NCI-H345 treated with DMSO at 0.1 percent for 48 hours (cell line): Measurements from ENCODE around the gene UBXN6.

Source experiments
- DNase-seq: peaks from one replicate; lab custom pipeline; 2025; ENCODE audit not compliant: unreplicated experiment; lab: John Stamatoyannopoulos, UW

Gene UBXN6

DNA sequence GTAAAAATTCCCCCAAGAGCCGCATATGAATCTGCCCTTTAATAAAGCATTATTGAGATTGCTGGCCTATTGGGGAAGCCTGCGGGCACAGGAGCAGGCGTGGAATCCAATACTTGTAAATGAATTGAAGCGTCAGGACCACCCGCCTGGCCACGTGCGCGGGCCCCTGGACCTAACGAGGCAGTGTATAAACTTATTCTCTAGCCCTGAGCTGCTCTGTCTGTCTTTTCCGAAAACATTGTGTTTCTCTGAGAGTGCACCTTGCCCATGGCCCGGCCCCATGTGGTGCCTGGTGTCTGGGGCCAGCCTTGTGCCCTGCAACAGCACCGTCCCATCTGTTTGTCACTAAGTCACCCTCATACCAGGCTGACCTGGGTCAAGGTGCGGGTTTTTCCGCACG is 14.4 kb downstream of the UBXN6 start:
- no peak for DNase-seq

DNA sequence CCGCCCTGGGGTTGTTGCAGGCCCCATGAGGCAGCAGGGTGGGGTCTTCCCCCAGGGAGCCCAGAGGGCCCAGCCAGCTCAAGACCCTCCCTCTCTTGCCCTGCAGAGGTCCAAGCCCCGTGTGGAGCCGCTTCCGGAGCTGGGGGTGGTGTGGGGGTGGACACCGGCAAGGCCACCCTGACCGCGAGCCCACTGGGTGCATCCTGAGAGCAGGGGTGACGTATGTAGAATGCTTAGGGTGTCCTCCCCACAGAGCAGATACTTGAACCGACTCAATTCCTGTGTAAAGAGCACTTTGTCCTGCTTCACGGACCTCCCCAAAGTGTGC is 14.8 kb downstream of the UBXN6 start:
- DNase-seq = no peak

DNA sequence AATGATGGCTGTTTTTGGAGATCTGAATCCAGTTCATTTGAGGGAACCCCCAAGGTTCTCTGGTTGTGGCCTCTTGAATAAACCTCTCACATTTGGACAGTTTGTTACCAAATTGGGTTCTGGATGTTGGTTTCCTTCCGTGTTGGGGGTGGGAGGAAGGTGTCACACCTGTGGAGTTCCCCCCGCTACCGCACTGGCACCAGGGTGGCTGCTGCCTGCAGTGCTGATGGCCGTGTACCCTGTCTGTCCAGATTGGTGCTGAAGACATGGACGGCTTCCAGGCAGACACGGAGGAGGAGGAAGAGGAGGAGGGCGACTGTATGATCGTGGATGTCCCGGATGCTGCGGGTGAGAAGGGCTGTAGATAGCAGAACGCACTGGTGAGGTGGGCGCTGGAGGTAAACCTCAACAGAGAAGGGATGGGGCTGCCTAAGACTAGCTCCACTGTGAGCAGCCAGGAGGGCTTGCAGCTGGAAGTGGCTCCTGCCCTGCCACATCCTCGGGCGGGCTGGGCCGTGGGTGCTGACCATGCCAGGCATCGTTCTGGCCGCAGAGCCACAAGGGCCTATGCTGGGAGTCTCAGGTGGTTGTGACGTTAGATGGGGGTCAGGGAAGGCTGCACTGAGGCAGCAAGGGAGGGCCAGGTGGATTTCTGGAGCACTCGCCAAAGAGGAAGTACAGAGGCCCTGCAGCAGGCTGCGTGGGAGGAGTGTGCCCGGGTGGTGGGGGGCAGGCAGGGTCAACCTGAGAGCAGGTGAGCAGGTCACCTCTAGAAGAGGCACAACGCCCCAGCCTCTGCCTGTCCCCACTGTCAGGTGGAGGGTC is 15.4 kb downstream of the UBXN6 start:
- no peak for DNase-seq

DNA sequence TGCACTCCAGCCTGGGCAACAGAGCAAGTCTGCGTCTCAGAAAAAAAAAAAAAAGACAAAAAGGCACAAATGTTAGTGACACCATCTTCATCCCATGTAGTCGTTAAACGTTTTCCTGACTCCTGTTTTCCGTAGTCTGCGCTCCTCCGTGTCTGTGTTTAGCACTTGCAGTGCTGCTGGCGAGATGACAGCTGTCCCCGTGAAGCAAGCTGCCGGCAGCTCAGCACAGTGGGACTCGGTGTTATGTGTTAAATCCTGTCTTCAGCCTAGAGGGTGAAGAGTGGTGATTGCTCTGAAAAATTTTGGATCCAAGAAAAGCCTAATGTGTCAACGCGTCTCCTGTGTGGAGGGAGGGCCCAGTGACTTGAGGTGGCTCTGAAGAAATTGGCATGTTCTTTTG is 18.4 kb downstream of the UBXN6 start:
- DNase-seq = no peak

DNA sequence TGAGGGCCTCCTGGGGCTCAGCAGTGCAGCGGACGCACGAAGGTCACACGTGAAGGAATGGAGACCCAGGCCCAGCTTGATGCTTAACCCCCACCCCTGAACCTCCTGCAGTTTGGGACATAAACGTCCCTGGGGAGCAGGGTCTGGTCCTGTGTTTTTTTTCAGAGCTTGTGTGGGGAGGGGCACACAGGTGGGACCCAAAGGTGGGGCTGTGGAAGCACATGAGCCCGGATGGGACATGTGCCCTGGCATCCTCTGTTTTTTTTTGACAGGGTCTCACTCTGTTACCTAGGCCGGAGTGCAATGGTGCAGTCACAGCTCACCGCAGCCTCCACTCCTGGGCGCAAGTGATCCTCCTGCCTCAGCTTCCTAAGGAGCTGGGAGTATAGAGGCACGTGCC is 20.5 kb downstream of the UBXN6 start:
- DNase-seq = no peak

DNA sequence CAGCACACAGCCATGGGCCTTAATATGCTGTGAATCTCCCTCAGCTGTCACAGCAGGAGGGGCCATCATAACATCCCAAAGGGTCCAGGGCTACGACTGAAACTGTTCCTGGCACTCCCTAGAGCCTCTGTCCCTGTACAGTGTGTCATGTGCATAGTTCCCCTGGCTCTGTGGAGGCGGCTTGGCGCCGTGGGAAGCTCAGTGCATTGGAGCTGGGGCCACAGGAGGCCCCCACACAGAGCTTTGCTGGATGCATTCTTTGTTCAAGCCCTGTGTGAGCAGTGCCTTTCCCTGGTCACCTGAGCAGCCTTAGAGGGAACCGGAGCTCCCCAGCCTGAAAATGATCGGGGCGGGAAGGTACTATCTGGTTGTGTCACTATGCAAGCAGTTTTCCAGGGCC is 21.4 kb downstream of the UBXN6 start:
- no peak for DNase-seq

DNA sequence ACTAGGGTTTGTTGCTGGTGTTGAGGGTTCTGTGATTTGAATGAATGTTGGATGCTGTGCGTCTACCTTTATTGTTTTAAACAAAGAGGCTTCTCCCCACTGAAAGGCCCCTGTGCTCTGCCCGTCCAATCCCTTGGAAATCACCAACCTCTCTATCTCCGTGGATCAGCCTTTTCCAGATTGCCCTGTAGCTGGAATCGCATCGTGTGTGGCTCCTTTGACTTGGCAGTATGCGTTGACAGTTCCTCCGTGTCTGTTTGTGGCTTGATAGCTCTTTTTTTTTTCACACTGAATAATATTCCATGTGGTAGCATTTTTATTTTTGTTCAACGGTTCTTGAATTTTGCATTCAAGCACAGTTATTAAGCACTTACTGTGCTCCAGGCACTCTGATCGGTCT is 23.2 kb downstream of the UBXN6 start:
- DNase-seq = no peak

DNA sequence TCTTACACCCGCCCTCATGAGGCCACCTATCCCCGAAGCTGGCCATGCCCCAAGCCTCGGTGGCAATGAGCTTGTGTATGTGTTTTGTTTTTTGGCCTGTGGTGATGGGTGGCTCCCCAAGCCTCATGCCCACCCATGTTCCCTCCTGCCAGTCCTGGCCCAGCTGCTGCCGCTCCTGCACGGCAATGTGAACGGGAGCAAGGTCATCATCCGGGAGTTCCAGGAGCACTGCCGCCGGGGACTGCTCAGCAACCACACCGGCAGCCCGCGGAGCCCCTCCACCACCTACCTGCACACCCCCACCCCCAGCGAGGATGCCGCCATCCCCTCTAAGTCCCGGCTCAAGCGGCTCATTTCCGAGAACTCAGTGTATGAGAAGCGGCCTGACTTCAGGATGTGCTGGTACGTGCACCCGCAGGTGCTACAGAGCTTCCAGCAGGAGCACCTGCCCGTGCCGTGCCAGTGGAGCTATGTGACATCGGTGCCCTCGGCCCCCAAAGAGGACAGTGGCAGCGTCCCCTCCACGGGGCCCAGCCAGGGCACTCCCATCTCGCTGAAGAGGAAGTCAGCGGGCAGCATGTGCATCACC is 24.6 kb downstream of the UBXN6 start:
- DNase-seq = no peak

DNA sequence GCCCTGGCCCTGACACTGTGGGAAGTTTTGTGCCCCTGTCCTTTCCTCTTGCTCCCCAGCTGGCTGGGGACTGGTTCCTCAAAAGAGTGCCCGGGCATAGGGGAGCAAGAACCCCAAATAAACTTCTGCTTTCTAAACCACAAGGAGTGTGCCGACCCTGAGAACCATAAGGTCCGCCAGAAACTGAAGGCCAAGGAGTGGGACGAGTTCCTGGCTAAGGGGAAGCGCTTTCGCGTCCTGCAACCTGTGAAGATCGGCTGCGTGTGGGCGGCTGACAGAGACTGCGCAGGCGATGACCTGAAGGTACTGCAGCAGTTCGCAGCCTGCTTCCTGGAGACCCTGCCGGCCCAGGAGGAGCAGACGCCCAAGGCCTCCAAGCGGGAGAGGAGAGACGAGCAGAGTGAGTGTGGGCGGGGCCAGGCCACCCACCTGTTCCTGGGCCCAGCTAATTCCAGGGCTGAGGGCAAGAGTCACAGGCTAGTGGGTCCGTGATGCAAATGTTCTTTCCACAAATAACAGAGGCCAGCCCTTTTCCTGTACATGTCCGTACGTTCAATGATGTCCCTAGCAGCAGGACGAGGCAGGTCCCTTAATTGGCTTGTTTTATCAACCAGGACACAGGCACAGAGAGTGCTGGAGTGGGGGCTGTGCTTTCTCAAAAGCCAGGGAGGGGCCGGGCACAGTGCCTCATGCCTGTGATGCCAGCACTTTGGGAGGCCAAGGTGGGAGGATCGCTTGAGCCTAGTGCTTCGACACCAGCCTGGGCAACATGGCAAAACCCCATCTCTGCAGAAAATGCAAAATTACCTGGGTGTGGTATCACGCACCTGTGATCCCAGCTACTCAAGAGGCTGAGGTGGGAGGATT is 25.6 kb downstream of the UBXN6 start:
- no peak for DNase-seq

DNA sequence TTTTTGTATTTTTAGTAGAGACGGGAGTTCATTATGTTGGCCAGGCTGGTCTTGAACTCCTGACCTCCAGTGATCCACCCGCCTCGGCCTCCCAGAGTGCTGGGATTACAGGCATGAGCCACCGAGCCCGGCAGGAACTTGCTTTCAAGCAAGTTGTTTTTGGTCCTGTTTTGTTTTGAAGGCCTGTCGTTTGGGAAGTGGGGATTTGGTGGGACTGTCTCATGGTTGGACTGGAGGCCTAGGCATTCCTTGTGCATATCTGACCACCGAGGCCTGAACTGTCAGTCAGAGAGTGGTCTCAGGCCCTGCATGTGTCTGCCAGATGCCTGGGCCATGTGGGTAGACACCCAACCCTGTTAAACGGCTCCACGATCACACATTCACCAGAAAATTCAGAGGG is 26.3 kb downstream of the UBXN6 start:
- no peak for DNase-seq

DNA sequence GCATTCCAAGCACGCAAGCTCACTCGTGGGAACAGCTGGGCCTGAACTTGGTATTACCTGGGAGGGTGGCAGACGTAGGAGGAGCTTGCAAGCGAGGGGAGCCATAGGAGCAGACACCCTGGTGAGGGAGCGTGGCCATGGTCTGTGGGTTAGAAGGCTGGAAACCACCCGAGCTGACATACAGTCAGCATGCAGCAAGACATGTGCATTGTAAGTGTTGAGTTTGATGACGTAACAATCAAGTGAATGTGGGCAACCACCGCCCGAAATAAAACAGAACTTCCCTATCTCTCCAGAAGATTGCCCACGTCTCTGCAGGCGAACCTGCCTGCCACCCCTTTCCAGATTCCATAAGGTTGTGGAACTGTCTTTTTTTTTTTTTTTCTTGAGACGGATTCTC is 26.8 kb downstream of the UBXN6 start:
- no peak for DNase-seq

DNA sequence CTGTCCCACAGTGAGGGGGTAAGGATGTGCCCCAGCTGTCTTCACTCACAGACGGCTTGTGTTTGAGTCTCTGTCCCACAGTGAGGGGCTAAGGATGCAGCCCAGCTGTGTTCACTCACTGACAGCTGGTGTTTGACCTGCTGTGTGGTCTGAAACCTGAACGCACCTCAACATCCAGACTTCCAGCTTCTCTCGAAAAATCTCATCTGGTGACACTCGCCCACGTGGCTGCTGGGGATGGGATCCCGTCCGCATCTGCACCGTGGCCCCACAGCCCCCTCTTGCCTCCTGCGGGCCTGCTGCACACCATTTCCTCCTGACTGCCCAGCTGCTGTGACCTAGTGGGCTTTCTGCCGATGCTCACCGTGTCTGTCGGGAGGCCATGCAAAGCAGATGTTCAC is 27.8 kb downstream of the UBXN6 start:
- DNase-seq = no peak

DNA sequence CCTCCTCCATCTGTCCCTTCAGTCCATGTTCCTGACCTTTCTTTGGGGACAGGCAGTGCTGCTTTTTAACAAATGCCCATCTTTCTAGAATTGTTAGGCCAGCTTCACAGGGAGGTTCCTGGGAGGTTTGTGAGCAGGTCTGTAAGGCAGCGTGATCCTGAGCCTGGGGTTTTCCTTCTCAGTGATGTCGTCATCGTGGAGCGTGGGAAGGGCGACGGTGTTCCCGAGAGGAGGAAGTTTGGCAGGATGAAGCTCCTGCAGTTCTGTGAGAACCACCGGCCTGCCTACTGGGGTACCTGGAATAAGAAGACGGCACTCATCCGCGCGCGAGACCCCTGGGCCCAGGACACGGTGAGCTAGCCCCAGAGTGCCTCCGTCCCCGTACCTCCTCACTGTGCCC is 28.3 kb downstream of the UBXN6 start:
- DNase-seq = no peak

DNA sequence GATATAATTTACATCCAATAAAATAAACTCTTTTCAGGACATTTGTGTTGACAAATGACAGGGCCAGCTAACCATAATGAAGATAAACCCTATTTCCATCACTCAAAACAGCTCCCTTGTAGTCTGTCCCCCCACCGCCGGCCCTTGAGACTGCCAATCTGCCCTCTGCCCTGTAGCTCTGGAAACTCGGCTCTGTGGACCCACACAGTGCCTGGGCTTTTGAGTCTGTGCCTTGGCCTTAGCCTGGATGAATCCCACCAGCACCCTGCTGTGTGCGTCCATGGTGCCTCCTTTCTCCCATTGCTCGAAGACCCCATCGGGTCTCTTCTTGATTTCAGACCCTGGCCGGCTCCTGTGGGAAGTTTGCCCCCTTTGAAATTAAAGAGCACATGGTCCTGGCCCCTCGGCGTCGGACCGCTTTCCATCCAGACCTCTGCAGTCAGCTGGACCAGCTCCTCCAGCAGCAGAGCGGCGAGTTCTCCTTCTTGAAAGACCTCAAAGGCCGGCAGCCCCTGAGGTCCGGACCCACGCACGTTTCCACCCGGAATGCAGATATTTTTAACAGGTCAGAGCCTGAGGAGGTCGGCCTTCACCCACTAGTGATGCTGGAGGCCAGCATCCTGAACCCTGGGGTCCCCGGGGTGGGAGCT is 29.1 kb downstream of the UBXN6 start:
- no peak for DNase-seq

DNA sequence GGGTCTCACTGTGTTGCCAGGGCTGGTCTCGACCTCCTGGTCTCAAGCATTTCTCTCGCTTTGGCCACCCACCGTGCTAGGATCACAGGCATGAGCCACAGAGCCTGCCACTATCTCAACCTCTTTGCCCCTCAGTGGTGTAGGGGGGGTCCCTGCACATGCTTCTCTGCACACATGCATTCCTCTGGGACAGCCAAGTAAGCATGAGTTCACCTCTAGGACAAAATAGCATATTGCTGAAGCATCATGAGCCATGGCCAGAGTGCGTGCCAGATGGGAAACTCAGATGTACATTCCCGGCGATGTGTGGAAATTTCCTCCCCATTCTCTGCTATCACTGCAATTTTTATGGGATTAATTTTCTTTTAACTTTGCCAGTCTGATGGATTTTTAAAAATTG is 32.1 kb downstream of the UBXN6 start:
- DNase-seq = no peak

DNA sequence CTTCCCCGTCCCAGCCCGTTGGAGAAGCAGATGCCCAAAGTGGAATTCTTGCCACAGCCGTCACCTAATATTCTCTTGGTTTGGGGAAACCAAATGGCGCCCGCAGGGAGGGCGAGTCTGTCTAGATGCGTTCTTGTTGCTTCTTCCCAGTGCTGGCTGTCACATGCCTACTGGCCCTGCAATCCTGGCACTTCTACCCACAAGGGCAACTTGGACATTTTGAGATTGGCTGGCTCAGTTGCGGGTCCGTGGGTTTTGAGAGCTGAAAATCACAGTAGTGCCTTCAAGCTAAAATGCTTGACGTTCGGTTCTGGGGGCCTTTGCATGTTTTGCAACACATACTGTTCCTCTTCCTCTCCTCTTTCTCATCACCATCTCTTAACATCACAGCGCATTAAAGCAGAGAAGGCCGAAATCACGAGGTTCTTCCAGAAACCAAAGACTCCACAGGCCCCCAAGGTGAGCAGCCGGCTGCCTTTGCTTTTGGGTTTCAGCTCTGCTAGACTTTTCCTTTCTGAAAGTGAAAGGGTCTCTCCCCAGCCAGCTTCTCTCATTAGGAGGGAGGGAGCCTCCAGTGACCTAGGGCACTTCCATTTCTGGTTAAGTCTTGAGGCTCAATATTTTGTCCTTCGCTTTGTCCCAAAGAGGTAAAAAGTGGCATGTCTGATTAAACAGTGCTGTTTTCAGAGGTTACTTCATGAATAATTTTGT is 34.0 kb downstream of the UBXN6 start:
- no peak for DNase-seq

DNA sequence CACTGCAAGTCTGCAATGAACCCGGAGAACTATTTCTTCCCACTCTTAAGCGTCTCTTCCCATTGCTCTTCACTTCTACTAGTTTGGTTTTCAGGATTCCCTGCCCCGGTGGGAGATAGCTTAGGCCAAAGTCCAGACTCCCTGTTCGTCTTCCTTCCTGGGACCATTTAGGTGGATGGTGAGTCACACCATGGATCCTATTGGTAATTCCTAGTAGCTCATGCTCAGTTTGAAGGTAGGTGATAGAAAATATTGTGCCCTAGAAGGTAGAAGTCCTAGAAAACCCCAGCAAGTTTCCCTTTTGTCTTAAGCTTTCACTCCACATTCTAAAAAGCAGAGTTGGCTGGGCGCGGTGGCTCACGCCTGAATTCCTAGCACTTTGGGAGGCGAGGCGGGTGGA is 41.3 kb downstream of the UBXN6 start:
- DNase-seq = no peak

DNA sequence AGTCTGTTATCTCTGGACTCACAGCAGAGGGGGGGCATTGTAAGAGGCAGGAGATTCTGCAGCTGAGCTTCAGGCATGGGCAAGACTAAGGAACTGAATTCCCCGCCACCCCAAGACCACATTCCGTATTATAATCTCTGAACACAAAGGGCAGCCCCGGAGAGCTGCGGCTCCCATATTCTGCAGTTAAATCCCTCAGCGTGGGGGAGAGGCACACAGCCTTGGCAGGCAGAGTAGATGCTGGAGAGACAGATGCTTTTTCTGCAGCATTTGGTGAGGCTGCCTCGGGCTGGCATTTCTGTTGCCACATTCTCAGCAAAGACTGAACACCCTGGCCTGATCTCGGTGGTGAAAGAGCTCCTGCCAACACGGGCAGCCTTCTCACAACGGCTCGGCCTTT is 42.2 kb downstream of the UBXN6 start:
- DNase-seq = no peak

DNA sequence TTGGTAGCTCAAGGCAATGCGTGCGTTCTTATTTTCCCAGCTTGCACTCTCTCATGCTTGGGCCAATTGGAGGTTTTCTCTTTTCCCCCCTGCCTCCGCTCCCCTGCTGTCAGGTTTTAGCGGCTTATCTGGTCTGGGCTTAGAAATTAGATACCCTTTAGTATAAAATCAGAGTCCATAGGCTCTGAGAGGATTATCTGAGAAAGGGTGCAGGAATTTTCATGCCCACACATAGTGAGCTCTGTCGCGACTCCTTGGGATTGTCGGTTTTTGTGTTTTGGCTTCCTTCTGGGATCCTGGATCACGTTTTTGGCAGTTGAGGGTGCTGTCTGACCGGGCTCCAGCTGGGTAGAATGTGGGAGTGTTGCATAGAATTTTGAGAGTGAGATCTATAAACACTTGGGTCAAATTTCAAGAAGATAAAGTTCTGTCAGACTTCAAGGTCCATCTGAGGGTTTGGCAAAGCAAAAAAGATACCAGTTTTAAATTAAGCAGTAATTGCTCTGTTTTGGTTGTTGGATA is 42.7 kb downstream of the UBXN6 start:
- DNase-seq = no peak

DNA sequence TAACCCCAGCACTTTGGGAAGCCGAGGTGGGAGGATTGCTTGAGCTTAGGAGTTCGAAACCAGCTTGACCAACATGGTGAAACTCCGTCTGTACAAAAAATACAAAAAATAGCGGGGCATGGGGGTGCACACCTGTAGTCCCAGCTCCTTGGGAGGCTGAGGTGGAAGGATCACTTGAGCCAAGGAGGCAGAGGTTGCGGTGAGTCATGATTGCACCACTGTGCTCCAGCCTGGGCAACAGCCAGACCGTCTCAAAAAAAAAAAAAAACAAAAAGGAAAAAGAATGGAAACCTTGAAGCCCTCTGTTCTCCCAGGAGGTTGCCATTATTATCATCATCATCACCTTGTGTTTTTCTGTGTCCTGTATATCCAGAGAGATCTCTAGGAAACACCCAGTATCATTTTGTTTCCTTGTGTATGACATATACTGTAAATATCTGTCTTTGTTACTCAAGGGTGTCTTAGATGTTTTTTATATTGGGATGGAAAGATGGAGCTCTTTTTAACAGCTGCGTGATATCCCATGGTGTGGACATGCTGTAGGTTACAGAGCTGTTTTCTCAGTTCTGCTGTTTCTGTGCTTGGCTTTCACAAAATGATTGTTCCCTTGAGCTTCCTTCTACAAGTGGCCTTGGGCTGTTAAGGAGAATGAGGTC is 43.3 kb downstream of the UBXN6 start:
- no peak for DNase-seq
